Skeletal muscle cell (primary cell): ENCODE measurements around the gene ITGBL1.
"Not testable (repeated sequence)": the region's sequence is repeated elsewhere in the genome, so short reads cannot be mapped to it uniquely, and the experiment has no call there.

Experiments
- DNase-seq: peaks from one replicate; pipeline ENCODE4 v3.0.0-alpha.2; 2010; ENCODE audit warnings: low read depth
- H3K4me3 ChIP-seq: 2 replicates; pipeline ENCODE4 v1.5.1; 2011; ENCODE audit warnings: low read depth, mild to moderate bottlenecking, control low read depth, low read length, moderate library complexity

The ITGBL1 gene

GRCh38 chr13:101493541-101493940, 41.1 kb downstream of the ITGBL1 start:
- no peak overlapping the region for H3K4me3 ChIP-seq
- DNase-seq, result no peak

- no peak for DNase-seq
- H3K4me3 ChIP-seq, result no peak overlapping the region
Observed at GRCh38 chr13:101499406-101499805, 46.9 kb downstream of the ITGBL1 start.

GRCh38 chr13:101502618-101503017, 50.1 kb downstream of the ITGBL1 start:
- no peak for DNase-seq

GRCh38 chr13:101511161-101511560, 58.7 kb downstream of the ITGBL1 start:
- H3K4me3 ChIP-seq, result no peak overlapping the region
- no peak for DNase-seq

More at GRCh38 chr13:101502618-101503017, 50.1 kb downstream of the ITGBL1 start:
- H3K4me3 ChIP-seq, result no peak overlapping the region

GRCh38 chr13:101511766-101512165, 59.3 kb downstream of the ITGBL1 start:
- no peak for DNase-seq
- H3K4me3 ChIP-seq, result no peak overlapping the region

GRCh38 chr13:101512650-101513049, 60.2 kb downstream of the ITGBL1 start:
- peak; percentile 39 for DNase-seq
- no peak overlapping the region for H3K4me3 ChIP-seq

GRCh38 chr13:101514100-101514499, 61.6 kb downstream of the ITGBL1 start:
- H3K4me3 ChIP-seq, result no peak overlapping the region
- DNase-seq, result no peak

- H3K4me3 ChIP-seq, result no peak overlapping the region
- DNase-seq, result no peak
Observed at GRCh38 chr13:101514695-101515275, 62.3 kb downstream of the ITGBL1 start.

GRCh38 chr13:101515504-101515903, 63.0 kb downstream of the ITGBL1 start:
- no peak overlapping the region for H3K4me3 ChIP-seq

GRCh38 chr13:101516262-101516661, 63.8 kb downstream of the ITGBL1 start:
- DNase-seq, result no peak
- H3K4me3 ChIP-seq, result no peak overlapping the region

More at GRCh38 chr13:101515504-101515903, 63.0 kb downstream of the ITGBL1 start:
- DNase-seq, result no peak

- H3K4me3 ChIP-seq, result no peak overlapping the region
- DNase-seq, result peak; percentile 78
Observed at GRCh38 chr13:101520672-101521071, 68.2 kb downstream of the ITGBL1 start.

GRCh38 chr13:101521371-101521770, 68.9 kb downstream of the ITGBL1 start:
- H3K4me3 ChIP-seq, result no peak overlapping the region
- DNase-seq, result no peak

- no peak for DNase-seq
- no peak overlapping the region for H3K4me3 ChIP-seq
Observed at GRCh38 chr13:101522607-101523006, 70.1 kb downstream of the ITGBL1 start.

- no peak overlapping the region for H3K4me3 ChIP-seq
- peak; percentile 79 for DNase-seq
Observed at GRCh38 chr13:101523154-101524131, 71.0 kb downstream of the ITGBL1 start.

GRCh38 chr13:101527130-101527529, 74.7 kb downstream of the ITGBL1 start:
- H3K4me3 ChIP-seq, result no peak overlapping the region
- peak; percentile 41 for DNase-seq

GRCh38 chr13:101529422-101529821, 76.9 kb downstream of the ITGBL1 start:
- peak; percentile 92 for DNase-seq
- H3K4me3 ChIP-seq, result no peak overlapping the region

GRCh38 chr13:101530293-101530692, 77.8 kb downstream of the ITGBL1 start:
- H3K4me3 ChIP-seq, result no peak overlapping the region
- DNase-seq, result peak; percentile 26

- no peak for DNase-seq
Observed at GRCh38 chr13:101535192-101535746, 82.8 kb downstream of the ITGBL1 start.

GRCh38 chr13:101536079-101536478, 83.6 kb downstream of the ITGBL1 start:
- no peak for DNase-seq
- no peak overlapping the region for H3K4me3 ChIP-seq

More at GRCh38 chr13:101535192-101535746, 82.8 kb downstream of the ITGBL1 start:
- H3K4me3 ChIP-seq, result no peak overlapping the region

GRCh38 chr13:101544544-101544943, 92.1 kb downstream of the ITGBL1 start:
- DNase-seq, result not testable (repeated sequence)

More at GRCh38 chr13:101544544-101544943, 92.1 kb downstream of the ITGBL1 start:
- not testable (repeated sequence) for H3K4me3 ChIP-seq
